ENCODE data around the gene RO60.
"Not testable (repeated sequence)": the region's sequence is repeated elsewhere in the genome, so short reads cannot be mapped to it uniquely, and the experiment has no call there.

RO60 gene

DNA sequence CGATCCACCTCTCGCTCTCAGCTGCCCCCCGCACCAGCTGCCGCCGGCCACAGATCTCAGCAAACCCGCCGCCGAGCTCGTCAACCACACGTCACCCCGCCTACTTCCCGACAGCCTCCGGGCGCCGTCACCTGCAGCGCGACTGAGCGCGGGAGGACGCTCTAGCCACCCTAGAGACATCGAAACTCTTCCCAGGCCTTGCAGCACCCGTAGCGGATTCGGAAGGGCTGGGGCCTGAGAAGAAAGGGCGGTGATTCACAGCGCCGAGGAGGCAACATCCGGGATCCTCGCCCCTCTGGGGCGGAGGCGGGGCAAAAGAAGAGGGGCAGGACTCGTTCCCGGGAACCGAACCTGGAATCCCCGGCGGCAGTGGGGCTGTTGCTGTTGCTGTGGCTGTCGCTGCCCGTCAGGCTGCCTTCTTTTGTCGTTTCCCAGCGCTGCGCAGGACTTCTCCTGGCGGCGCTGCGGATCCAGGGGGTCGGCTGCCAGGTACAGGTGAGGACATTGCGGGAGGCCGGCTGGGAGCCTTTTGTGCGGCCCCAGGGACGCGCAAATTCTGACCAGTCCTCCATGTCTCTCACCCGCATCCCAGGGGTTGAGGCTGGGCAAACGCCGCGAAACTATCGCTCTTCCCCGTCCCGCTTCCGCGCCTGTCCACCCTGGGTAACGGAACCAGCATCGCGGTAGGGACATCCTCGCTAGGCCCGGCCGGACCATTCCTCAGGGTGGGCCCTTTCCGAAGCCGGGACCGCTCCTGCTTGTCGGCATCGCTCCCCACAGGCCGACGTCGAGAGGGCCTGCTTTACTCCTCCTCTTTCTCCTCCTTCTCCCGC is at the start of gene RO60, which contains the start of gene UCHL5:
Gene RO60 (plus strand): TSS at position 331 of the 833 bp plus-strand sequence. CDS start 9,443 bp downstream, outside the sequence.
Gene UCHL5 (minus strand): TSS at position 79 of the 833 bp plus-strand sequence. CDS start 100 bp downstream, outside the sequence.
- peak; percentile 98 for DNase-seq

DNA sequence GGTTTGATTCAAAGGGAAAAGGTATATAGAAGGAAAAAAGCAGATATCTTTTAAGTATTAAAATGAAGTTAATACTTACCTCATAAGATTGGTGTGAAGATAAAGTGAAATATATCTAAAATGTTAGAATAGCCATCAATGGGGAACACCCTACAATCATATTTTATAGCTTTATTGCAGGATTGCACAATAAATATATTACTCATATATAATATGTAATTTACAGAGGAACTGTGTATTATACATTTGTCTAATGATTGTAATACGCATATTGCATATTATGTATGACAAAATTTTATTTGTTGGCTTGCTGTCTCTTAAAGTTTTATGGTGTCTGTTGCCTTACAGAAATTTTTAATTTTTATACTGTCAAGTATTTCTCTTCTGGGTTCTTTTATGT is 48.0 kb upstream of the RO60 start:
- no peak for DNase-seq

DNA sequence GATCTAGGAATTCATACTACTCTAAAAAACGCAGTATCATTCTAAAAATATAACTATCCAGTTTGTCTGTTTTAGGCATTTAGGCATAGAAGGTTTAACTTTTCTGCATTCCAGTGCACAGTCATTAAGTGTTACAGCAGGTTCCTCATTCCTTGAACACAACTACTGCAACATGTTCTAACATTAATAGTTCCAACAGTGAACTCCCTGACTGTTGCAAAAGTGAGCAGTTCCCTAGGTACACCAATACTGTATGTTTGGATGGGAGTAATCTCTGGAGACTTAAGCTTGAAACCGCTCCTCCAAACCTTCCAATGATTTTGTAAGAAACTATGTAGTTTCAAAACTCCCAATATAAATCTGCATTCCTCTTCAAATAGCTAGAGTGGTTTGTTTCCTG is 46.4 kb upstream of the RO60 start:
- DNase-seq, result no peak

DNA sequence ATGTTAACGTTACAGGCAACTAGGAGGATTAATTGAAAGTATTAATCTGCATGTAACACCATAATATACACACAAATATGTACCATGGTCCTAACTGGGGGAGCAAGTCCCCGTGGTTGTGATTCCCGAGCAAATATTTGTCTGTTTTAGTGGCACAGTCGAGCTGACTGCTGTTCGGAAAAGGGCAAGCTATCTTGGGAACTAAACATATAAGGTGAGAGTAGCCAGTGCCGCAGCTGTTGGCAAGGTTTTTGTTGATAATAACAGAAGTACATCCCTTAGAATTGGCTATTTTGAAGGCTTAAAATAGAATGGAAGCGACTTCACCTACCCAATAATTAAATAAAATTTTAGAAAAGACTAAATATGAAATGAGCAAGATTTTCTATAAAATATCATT is 45.7 kb upstream of the RO60 start:
- no peak for DNase-seq

DNA sequence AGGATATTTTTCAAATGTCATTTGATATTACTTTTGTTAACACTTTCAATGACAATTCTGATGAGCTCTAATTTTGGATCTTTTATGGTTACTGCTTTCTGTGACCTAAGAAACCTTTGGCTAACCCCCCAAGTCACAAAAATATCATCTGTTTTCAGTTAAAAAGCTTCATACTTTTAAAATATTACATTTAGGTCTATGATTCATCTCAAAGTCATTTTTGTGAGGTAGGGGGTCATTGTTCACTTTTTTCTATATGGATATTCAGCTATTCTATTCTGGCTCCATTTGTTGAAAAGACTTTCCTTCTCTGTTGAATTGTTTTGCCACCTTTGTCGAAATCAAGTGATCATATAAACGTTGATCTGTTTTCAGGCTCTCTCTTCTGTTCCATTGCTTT is 45.0 kb upstream of the RO60 start:
- no peak for DNase-seq

DNA sequence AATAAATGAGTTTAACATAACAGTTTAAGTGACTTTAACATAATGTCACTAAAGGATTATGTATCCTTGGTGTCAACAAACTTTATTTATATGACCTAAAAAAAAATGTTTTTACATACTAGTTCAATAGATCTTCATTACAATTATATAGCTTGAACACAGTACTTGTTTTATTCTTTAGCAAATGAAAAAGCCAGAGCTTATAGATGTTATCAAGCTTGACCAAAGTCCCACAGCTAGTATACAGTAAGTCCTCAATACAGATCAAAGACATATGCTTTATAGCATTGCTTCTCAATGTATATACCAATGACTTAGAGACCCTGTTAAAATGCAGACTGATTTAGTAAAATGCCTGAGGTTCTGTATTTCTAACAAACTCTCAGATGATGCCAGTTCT is 42.6 kb upstream of the RO60 start:
- DNase-seq, result no peak

DNA sequence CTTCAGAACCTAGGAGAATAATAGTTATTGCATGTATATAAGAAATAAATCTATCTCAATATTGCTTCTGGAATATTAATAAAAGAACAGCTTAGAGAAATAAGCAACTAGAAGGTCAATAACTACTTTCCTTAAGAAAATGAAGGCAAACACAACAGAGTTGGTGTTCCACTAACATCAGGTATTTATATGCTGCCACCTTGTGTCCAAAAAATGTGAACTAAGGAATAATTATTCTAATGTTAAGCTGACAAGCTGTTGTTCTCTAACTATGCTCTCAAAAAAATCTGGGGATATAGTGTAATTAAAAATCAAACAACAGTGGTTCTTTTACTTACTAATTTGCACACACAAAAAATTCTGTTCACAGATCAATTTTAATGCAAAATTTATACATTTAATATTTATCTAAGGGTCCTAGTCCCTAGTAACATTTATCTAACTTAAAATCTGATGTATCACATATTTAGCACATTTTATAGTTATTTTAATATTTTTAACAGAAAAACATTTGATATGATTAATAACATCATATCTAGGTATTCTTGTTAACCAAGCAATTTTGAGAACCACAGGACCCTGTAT is 39.9 kb upstream of the RO60 start:
- DNase-seq, result peak; percentile 61

DNA sequence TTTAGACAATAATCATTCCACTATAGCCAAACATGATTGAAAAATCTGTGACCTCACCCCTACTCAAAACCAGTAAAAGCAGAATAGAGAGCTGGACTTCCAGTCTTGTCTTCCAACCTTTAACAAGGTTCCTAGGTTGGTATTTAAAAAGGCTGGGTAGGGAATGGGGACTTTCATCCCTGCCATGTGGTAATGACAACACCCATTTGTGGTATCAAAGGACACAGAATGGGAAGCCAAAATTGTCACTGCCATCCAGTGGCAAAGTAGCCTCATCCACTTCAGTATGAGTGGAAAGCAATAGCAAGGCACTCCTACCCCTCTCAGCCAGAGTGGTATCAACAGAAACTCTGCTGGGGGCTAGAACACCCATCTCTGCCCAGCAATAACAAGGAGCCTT is 34.2 kb upstream of the RO60 start:
- no peak for DNase-seq

DNA sequence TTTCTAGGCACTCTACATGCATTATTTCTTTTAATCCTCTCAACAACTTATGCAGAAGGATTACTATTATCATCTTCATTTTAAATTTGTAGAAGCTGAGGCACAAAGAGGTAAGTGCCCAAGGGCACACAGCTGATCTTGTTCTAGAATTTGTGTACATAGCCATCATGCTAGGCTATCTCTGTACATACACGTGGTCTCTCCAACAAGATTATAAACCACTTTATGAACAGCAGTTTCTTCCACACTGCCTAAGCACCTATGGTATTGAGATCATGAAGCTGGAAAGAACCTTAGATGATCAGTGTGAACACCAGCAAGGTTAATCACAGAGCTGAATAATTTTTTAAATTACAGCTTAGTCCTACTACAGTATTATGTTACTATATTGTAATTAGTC is 29.1 kb upstream of the RO60 start:
- DNase-seq, result no peak

DNA sequence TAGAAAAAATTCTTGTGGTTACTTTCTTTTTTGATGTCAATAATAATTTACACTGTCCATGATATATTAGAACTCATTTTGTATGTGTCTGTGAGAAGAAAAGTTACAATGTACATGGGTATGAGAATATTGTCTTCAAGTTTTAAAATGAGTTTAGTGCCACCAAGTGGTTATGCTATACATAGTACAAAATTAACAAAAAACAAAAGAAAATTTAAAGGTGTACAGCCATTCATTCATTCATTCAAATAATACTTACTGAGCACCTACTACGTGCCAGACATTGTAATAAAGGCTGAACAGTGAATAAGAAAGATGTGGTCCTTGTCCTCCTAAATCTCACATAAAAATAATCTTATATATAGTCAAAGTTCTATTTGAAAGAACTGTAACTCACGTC is 28.0 kb upstream of the RO60 start:
- DNase-seq, result no peak

DNA sequence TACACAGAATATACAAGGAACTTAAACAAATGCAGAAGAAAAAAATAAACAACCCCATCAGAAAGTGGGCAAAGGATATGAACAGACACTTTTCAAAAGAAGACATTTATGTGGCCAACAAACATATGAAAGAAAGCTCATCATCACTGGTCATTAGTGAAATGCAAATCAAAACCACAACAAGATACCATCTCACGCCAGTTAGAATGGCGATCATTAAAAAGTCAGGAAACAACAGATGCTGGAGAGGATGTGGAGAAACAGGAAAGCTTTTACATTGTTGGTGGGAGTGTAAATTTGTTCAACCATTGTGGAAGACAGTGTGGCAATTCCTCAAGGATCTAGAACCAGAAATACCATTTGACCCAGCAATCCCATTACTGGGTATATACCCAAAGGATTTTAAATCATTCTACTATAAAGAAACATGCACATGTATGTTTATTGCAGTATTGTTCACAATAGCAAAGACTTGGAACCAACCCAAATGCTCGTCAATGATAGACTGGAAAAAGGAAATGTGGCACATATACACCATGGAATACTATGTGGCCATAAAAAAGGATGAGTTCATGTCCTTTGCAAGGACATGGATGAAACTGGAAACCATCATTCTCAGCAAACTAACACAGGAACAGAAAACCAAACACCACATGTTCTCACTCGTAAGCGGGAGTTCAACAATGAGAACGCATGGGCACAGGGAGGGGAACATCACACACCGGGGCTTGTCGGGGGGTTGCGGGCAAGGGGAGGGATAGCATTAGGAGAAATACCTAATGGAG is 26.6 kb upstream of the RO60 start:
- not testable (repeated sequence) for DNase-seq

DNA sequence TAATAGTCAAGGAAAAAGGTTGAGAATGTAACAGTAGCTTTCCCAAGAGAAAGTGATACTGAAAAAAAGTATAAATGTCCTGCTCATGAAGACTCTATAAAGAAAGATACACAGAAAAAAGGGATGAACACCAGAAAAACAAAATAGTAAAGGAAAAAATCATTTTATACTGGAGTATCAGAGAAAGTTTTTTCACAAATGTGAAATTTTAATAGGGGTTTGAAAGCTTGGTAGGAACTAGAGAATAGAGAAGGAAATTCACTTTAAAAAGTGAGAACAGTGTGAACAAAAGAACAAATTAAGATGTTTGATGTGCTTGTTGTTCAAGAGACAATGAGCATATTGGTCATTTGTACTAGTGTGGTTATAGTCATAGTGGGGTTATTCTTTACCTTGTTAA is 25.8 kb upstream of the RO60 start:
- DNase-seq, result no peak

DNA sequence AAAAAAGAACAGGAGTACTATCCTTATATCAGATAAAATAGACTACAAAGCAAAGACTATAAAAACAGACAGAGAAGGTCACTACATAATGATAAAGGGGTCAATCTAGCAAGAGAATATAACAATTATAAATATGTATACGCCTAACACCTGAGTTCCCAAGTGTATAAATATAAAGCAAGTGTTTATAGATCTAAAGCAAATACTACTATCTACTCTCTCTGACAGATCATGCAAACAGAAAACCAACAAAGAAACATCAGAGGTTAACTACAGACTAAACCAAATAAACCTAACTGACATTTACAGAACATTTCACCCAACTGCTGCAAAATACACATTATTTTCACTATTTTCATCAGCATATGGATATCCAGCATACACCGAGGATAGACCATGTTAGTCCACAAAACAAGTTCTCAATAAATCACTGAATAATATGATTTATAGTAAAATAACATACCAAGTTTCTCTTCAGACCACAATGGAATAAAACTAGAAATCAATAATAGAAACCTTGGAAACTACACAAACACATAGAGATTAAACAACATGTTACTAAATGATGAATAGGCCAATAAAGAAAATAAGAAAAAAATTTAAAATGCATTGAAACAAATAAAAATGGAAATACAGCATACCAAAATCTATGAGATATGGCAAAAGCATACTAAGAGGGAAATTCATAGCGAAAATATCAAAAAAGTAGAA is 22.9 kb upstream of the RO60 start:
- no peak for DNase-seq

DNA sequence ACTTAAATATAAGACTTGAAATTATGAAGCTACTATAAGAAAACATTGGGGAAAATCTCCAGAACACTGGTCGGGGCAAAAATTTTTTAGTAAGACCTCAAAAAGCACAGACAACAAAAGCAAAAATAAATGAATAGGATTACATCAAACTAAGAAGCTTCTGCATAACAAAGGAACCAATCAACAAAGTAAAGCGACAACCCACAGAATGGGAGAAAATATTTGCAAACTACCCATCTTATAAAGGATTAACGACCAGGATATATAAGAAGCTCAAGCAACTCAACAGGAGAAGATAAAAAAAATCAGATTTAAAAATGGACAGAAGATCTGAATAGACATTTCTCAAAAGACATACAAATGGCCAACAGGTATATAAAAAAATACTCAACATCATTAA is 19.4 kb upstream of the RO60 start:
- no peak for DNase-seq

DNA sequence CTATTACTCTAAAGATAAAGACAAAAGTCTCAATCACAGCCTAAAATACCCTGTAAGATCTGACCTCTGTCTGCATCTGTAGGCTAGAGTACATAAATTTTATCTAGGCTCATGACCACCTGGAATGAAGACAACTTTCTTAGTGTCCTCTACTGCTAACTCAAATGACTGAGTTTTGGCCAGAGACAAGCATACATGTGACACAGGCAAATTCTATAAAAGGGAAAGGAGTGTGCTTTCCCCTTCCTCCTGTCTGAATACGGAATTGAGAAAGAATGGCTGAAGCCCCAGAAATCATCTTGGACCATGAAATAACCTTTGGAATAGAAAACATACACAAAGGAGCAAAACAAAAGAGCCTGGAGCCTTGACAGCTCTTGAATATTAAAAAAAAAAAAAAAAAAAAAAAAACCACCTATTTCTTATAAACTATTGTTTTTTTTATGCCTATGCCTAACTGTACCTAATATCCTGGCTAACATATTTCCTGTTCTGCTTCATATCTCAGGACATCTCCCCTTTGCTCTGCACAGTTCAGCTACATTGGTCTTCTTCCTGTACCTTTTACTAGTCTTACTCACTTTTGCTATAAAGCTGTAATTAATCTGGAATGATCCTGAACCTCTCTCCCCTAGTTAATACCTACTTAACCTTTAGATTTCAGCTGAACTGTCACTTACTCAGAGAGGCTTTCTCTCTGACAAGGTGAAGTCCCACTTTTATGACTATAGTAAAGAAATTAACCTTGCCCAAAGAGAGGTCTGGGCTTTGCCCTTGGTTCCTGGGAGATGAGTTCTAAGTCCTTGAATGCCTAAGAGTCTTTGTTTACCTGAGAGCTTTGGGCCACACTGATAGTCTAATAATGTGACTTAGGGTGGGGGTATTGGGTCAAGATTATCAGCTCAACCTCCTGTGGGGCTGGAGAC is 16.4 kb upstream of the RO60 start:
- DNase-seq, result no peak

DNA sequence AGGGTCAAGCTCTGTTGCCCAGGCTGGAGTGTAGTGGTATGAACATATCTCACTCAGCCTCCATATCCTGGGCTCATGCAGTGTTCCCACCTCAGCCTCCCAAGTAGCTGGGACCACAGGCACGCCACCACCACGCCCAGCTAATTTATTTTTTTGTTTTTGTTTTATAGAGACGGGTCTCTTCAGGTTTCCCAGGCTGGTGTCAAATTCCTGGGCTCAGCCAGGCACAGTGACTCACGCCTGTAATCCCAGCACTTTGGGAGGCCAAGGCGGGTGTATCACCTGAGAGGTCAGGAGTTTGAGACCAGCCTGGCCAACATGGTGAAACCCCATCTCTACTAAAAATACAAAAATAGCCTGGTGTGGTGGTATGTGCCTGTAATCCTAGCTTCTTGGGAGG is 10.5 kb upstream of the RO60 start:
- not testable (repeated sequence) for DNase-seq

DNA sequence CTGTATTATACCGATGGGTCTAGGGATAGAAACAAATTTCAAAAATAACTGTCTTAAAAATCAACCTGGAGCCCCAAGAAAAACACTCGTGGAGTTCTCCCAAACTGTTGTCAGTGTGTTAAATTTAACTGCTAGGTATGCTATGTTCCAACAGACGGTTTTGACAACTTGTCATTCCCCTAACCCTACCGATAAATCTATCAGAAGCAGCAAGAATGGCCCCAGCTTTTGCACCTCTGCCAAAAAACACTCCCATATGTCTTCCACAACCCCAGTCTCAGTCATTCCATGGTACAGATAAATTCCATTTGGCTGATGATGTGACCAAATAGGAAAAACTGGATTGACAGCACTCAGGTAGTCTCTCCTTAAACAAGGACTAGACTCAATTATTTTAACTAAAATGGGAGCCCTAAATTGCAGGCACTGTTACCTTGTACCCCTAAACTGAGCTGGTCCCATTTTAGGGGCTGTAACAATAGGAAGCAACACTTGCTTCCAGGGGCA is 5.2 kb upstream of the RO60 start:
- no peak for DNase-seq

DNA sequence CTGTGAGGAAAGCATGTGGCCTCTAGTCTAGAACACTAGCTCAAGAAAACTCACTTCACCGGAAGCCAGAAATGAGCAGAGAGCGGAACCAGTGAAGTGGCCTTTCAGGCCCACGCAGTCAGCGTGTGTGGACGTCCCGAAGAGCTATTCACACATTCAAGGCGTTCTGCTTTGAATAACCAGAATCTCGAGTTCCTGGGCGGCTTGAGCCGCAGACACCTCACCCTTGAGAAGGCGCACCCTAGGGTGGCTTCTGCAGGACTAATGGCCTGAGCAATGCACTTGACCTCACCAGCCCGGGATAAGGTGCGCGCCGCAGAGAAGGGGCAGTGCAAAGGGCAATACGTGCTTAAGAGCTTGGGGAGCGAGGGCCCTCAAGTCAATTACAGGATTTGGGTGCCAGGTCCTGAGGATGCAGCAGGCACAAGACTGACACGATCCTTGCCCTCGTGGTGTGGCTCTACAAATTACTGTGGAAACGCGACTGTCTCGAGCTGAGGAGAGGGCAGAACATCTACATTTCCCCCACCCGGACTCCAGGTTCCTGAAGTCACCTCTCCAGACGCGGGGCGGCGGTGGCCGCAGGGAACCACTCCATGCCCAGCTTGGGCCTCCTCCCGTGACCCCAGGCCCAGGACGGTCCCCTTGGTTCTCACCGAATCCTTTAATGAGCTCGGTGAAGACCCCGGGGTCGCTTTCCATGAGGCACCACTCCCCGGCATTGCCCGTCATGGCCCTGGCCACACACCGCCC is 707 bp upstream of the RO60 start:
- peak; percentile 29 for DNase-seq

DNA sequence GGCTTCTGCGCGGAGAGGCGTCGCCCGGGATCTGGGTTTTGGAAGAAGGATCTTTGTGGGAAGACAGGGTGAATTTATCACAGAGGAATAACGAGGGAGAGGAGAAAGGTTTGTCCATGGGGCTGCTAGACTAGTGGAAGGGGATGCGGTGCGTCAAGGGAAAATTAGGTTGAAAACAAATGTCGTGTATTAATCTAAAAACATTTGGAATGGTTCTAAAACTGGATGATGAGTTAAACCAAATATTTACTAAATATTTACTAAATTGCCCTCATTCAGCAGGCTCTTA is 647 bp downstream of the RO60 start:
- no peak for DNase-seq

DNA sequence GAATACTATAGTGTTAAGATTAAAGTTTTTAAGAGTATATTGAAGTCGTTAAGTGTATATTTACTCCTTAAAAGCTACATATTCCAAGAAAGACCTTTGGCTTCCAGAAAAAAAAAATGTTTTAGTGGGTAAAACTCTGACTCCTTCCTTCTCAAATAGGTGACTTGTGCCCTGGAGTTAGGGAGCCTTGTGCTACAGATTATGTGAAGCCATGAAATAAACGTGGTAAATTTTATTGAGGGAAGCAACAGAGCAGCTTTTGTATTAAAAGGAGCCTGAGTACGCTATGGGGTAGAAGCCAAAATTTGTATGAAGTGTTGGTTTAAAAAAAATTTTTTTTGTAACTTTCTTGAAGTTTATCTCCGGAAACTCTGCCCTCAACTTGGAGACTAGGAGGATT is 994 bp downstream of the RO60 start:
- DNase-seq, result no peak

DNA sequence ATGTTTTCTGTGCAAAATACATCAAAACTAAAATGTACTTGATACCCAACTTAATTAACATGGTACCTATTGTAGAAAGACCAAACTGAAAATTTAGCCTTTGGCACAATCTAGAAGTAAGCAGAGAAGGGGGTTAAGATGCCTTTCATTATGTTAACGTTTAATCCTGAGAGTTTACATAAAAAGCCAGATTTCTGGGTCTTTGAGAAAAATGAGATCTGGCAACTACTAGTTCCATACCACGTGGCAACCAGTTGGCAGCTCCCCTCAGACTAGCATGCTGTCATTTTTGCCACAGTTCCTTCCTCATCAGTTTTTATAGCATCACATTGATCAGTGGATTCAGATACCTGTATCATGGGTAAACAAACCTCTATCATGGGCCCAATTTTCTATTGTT is 1.5 kb downstream of the RO60 start:
- DNase-seq, result no peak

All from NCI-H1436 (cell line).